NAMALWA (cell line): ENCODE results near the gene ART5.

Experiments used
- DNase-seq: peaks from one replicate; pipeline ENCODE4 v3.0.0-alpha.2; 2015; ENCODE audit warnings: low spot score

ART5 gene, protein sequence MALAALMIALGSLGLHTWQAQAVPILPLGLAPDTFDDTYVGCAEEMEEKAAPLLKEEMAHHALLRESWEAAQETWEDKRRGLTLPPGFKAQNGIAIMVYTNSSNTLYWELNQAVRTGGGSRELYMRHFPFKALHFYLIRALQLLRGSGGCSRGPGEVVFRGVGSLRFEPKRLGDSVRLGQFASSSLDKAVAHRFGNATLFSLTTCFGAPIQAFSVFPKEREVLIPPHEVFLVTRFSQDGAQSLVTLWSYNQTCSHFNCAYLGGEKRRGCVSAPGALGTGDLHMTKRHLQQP

DNA sequence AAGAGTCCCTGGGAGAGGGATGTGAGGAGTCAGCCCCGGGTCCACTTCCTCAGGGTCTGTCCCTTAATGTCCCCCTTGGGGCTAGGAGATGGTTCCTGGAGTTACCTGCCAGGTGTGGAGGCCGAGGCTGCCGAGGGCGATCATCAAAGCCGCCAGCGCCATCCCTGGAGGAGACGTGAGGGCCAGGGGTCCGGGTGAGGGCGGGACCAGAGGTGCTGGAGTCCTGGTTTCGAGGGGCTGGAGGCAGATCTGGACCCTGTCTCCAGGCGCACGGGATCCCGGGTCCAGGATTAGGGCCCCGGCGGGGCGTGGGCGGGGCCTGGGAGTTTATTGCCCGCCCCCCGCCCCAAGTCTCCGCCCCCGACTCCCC is at the start of gene ART5:
Gene ART5 (minus strand): TSS at position 292 of the 370 bp plus-strand sequence. CDS start 130 bp downstream, at position 162.
- no peak for DNase-seq

DNA sequence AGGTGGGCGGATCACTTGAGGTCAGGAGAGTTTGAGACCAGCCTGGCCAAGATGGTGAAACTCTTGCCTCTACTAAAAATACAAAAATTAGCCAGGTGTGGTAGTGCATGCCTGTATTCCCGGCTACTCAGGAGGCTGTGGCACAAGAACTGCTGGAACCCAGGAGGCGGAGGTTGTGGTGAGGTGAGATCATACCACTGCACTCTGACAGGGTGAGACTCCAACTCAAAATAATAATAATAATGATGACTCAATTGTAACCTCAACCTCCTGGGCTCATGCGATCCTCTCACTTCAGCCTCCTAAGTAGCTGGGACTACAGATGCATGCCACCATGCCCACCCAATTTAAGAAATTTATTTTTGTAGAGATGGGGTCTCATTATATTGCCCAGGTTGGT is 45.0 kb upstream of the ART5 start:
- no peak for DNase-seq

DNA sequence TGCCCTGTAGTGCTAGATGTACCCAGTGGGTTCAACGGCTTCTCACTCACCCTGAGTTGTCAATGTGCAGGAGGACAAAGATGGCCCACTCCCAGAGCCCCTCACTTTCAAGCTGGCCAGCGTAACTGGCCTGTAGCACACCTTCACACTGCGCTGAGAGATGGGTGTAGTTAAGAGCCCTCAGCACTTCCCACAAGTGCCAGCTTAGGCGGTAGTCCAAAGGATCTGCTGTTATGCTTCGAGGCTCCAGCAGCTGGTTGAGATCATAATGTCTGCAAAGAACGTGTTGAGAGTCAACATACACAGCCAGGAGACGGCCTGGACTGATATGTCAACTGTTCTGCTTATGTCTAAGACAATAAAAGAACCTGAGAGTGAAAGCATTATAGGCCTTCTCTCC is 44.1 kb upstream of the ART5 start:
- DNase-seq: no peak

DNA sequence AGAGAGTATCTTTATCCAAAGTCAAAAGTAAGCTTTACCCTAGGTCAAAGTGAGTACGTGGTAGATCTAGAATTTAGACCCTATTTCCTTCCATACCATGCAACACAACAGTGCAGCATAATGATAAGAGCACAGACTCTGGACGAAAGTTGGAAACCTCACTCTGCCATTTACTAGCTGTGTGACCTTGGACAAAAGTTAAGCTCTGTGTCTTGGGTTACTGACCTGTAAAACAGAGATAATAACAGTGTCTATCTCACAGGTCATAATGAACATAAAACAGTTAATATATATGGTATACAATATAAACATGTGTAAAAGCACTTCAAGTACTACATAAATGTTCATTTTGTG is 43.0 kb upstream of the ART5 start:
- DNase-seq: no peak

DNA sequence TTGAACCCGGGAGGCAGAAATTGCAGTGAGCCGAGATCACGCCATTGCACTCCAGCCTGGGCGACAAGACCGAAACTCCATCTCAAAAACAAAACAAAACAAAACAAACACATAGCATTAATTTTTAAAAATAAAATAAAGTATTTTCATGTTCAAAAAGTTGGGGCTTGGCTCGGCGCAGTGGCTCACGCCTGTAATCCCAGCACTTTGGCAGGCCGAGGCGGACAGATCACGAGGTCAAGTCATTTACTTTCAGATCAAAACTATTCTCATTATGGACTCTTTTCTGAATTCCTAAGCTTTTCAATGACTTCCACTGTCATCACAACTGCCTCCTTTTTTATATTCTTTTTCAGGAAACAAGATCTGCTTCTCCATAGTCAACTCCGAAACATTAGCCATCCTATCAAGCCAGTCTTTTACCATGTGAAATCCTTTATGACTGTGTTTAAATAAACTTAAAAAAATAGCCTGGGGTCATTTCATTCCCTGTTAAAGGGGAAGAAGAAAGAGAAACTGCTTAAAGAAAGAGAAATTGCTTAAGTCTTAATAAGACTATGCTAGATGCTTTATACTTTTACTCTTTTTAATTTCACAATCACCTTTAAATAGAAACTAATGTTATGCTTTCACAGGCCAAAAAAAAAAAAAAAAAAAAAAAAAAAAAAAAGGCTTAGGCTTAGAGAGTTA is 42.5 kb upstream of the ART5 start:
- DNase-seq: no peak

DNA sequence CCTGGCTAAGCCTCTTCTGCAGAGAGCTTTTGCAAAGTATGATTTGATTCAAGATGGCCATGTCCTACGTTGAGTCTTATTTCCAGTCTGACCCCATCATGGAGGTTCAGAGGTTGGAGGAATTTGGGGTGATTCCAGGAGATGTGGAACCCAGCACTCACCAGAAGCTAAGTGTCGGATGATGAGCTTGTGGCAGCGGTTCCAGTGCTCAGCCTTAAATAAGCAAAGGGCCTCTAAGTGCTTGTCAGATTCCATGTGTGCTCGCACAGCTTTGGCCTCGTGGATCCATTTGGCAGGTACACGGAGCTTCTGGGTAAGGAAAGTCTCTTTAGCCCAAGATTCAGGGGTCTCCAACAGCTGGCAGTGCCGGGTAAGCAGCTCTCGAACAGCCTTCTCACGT is 41.2 kb upstream of the ART5 start:
- DNase-seq: no peak

DNA sequence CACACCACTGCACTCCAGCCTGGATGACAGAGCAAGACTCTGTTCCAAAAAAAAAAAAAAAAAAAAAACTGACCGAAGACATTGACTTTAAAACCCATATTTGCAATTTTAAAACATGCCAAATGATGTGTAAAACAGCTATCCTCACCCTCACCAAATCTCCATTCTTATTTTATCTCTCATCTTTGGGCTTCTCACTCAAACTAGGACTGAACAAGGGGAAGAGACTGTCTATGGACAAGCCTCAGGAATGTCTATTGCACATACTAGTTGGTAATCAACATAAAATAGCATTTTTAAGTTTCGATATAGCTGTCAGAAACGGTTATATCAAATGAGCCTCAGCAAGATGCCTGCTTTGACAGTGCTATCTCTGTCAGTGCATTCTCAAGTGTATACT is 37.3 kb upstream of the ART5 start:
- DNase-seq: no peak

DNA sequence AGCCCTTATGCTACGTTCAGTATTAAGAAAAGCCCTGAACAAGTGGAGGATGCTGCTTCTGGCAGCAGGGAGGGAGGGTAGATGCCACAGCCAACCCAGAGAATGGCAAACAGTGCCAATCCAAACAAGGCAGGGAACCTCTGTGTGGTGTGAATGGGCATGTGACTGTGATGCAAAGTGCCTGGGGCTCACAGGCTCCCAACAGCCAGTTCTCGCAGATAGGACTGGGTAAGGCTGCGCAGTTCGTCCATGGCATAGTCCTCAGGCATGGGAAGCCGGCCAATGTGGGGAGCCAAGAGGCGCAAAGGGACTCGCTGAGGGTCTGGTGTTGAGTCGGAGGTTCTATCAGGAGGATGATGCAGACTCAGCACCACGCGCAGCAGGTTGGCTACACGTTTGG is 34.2 kb upstream of the ART5 start:
- no peak for DNase-seq

DNA sequence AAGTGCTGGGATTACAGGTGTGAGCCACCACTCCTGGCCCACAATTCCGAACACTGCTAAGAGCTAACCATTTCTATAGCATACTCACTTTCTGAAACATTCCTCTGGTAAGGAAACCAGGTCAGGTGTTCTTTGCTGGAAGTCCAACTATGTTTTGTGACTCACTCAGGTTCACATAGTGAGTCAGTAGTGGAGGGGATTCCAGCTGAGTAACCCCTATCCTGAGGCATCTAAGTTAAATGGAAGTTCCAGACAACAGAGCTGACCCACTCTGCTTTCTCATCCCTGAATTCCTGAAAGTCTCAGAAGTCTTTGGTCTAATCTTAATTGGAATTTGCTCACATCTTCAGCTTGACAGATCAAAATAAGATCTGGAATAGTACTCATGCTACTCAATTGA is 32.4 kb upstream of the ART5 start:
- no peak for DNase-seq

DNA sequence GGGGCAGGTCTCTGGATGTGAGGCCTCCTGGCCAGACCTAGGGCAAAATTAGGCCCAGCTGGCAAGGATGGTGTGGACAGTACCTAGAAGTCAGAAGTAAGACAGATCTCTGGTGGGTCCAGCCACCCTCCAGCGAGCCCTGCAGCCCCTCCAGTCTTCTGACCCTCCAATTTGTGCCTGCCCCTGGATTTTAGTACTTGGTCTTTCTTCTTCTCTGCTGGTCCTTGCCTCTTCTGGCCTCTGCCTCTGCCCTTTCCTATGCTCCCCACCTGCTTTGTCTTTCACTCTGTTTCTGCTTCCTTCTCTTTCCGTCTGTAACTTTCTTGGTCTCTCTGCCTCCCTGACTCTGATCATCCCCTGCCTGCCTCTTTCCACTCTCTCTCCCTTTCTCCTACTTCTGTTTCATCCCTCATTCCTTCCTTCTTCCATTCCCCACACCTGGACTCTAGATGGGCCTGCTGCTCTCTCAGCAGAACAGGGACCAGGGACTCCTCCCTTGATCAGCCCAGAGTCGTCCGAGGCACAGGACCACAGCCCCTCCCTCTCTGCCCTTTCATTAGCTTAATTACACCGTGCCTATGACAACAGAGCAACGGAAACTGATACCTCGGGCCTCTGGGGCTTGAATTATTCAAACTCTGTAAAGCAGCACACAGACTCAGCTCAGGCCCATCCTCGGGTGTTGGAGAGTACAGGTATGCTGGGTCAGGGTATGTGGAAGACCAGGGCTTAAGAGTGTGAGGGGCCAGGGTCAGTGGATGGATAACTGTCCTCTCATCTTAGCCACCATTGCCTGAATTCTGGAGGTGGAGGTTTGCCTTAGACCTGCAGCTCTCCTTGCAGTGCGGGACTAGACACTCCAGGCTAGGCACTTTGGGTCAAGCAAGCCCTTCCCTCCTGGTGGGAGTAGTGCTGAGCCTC is 29.8 kb upstream of the ART5 start, which contains the start of gene CHRNA10:
Gene CHRNA10 (minus strand): TSS at position 51 of the 921 bp plus-strand sequence. CDS start 72 bp downstream, outside the sequence.
- no peak for DNase-seq

DNA sequence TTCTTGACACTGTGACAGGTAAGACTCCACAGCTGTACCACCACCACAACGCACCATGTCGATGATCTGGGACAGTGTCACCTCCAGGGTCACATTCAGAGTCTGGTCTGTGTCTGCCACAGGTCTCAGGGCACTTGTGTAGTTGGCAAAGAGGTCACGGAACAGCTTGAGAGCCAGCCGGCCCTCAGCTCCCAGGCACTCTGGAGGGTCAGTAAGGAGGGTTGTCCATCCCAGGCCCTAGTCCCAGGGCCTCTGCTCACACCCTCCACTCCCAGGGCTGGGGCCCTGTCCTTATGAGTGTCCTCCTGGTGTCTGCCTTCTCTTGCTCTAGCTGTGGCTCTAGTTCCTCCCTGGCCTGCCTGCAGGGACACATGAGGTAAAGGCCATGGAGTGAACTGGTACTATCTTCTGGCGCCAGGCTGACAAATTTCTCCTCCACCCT is 28.0 kb upstream of the ART5 start:
- no peak for DNase-seq

DNA sequence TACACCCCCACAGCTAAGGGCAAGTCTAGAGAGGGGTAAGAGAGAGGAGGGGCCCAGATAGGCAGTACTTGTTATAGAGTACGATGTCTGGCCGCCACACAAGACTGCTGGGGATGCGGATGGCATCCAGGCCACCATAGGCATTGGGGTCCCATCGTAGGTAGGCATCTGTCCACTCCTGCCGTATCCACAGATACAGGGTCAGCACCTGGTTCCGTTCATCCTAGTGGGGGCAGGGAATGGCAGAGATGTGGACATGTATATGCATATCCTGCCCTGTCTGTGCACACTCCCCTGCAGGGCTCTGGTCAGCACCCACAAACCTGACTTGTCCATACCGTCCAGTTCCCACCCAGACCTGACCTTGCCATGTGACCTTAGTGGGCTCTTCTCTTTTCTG is 27.3 kb upstream of the ART5 start:
- DNase-seq: no peak

DNA sequence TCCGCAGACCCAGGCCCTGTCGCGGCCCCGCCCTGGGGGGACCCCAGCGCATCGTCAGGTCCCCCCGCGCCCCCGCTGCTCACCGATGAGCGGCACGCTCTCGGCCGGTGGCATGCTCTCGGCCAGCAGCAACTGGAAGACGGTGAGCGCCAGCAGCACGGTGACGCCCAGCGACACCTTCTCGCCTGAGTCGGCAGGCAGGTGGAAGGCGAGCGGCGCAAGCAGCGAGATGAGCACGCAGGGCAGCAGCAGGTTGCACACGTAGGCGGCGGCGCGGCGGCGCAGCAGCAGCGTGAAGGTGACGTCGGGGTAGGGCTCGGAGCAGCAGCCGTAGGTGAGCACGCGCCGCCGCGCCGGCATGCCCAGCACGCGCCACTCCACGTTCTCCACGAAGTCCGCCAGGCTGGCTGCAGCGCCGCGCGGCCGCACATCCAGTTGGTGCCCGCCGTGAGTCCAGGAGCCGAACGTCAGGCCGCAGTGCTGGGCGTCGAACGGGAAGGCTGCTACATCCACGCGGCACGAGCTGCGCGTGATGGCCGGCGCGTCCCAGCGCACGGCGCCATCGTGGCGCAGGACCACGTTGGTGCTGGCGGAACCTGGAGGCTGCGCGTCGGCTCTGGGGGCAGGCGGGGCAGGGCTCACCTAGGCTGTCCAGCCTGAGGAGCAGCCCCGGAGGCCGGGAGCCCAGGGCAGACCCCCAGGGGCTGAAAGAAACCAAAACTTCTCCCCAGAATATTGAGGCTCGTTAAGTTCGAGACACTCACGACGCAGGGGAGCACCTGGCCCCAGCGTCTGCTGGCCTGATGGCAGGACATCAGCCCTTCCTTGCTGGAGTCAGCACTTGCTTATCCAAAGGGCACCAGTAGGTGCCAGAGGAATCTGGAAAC is 25.6 kb upstream of the ART5 start:
- DNase-seq: no peak

DNA sequence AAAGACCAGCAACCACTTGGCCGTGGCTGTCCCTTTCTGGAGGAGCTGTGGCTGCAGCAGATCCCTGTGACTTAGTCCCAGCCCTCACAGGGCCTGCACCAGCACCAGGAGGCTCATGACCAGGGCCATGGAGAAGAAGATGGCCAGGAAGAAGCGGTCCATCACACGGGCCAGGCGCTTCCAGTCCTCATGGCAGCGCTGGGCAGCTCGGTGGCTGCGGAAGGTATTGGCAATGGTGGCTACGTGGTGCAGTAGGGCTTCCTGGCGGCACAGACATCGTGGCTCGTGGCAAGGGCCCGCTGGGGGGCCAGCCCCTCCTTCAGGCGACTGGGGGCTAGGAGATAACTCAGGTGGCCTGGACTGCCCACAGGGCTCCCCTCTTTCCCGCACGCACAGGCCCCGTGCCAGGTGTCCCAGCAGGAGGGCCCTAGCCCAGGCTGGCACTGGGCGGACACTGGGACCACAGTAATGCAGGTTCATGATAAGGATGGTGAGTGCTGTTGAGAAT is 24.3 kb upstream of the ART5 start:
- no peak for DNase-seq

DNA sequence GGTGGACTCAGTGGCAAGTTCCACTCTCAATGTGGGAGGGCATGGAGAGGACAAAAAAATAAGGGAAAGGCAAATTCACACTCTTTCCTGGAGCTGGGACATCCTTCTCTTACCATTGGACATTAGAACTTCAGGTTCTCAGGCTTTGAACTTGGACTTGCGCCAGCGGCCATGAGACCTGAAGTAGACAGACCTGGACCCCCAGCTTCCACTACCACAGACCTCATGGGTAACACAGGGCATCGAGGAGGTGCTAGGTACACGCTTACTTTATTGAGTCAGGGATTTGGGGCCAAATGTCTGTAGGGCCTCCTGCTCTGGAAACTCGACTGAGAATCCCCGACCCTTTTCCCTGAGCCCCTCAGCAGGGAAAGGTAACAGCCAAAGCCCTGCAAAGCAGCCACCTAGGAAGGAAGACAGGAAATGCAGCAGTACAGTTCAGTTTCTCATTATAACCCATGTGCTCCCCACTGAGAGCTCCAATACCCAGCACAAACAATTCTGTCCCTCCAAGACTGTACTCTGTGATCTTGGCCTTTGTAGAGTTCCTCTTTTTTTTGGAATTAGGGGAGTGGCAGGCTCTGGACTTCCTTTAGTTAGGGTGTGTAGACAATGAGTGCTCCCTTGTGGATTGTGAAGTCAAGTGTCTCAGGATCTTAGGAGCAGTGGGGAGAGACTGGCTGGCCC is 23.7 kb upstream of the ART5 start:
- DNase-seq: no peak

DNA sequence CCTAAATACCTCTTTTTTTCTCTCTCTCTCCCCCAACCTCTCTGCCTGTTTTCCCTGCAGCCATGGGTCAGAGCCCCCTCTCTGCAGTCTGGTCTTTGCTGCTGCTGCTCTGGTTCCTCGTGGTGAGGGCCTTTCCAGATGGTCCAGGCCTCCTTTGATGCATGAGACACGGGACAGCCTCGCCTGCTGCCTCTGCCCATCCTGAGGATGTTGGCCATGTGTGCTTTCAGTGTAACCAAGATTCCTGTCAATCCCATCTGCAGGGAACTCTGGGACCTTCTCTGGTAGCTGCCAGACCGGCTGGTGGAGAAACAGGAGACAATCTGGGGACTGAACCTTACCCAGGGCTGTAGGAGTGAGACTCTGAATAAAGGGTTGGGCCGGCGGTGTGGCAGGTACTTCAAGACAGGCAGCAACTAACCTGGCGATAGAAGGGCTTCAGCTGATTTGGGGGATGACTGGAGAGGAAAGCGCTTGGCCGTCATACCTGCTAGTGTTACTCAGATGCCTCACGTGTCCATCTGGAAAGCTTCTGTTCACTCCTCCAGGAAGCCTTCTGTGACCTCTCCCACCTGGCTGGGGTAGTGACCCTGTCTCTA is 22.3 kb upstream of the ART5 start:
- DNase-seq: no peak

DNA sequence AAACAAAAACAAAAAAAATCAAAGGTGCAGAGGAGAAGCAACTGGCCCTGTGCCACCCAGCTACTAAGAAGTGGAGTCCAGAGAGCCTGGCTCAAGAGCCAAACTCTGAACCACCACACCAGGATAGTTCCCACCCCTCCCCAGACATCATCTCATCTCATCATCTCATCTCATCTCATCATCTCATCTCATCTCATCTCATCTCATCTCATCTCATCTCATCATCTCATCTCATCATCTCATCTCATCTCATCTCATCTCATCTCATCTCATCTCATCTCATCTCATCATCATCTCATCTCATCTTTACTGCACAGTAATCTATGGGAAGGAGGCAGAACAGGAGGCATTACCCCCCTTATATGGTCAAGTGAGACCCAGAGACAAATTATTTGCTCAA is 21.1 kb upstream of the ART5 start:
- DNase-seq: no peak

DNA sequence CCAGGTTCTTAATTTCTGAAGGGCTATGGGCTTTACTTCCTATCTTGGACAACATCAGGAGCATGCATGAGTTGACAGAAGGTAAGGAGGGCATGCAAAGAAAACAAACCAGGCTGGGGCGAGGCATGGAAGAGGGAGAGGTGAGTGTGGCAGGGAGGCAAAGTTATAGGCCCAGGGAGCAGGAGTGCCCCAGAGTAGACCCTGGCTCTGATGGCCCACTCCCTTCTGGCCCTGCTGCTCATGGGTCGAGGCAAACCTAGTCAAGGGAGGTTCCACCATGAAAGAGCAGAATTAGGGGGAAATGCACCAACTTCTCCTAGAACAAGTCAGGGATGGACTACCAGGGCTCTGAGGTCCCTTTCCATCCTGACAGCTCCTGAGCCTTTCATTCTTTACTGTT is 19.2 kb upstream of the ART5 start:
- DNase-seq: no peak

DNA sequence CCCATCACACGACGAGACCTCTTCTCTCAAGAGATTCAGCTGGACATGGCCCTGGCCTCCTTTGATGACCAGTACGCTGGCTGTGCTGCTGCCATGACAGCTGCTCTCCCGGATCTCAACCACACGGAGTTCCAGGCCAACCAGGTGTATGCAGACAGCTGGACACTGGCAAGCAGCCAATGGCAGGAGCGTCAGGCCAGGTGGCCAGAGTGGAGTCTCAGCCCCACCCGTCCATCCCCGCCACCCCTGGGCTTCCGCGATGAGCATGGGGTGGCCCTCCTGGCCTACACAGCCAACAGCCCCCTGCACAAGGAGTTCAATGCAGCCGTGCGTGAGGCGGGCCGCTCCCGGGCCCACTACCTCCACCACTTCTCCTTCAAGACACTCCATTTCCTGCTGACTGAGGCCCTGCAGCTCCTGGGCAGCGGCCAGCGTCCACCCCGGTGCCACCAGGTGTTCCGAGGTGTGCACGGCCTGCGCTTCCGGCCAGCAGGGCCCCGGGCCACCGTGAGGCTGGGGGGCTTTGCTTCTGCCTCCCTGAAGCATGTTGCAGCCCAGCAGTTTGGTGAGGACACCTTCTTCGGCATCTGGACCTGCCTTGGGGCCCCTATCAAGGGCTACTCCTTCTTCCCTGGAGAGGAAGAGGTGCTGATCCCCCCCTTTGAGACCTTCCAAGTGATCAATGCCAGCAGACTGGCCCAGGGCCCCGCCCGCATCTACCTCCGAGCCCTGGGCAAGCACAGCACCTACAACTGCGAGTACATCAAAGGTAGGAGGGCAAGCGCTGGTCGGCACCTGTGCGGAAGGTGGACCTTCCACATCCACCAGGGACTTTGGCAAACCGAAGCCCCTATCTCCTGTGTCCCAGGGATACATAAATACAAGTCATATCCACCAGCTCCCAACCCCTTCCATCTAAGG is 18.1 kb upstream of the ART5 start:
- DNase-seq: no peak
